Panc1 (cell line): ENCODE results near the gene RPL27A. TPM values are rescaled to one million over a fixed set of nuclear protein-coding genes. Genes with fewer than 3 reads are reported as not detected.

ENCODE experiments used
- ATAC-seq: fragments of 200-7000 bp; cut with Tn5 transposase; 2 replicates; pipeline ENCODE4 v1.9.1; 2020; ENCODE audit warnings: mild to moderate bottlenecking, moderate library complexity
- BruUV-seq: library from RNA; stranded (reverse); fragments of 400-500 nt; replicated peaks from 2 replicates; lab custom pipeline; 2021; lab: Mats Ljungman, UMichigan
- CTCF ChIA-PET: fragments of 300-600 bp; sonication (Branson Sonifier 250); formaldehyde crosslinking; loops from one replicate; lab custom pipeline; 2022; ENCODE audit warnings: antibody characterized with exemption; lab: Charles Lee
- POLR2A ChIA-PET: fragments of 300-600 bp; sonication (Branson Sonifier 250); formaldehyde crosslinking; loops from one replicate; lab custom pipeline; 2022; ENCODE audit warnings: antibody characterized with exemption; lab: Charles Lee
- DNase-seq: peaks from one replicate; pipeline ENCODE4 v3.0.0-alpha.2; 2010; ENCODE audit warnings: low read depth, low spot score
- H3K27ac ChIP-seq: 2 replicates; pipeline ENCODE4 v1.5.1; 2011; ENCODE audit warnings: mild to moderate bottlenecking, low read length, inconsistent platforms
- H3K27me3 ChIP-seq: fragments of 200-500 bp; sonication (Bioruptor generic); 2 replicates; pipeline ENCODE4 v1.6.0; 2014; ENCODE audit warnings: low read length, inconsistent platforms; ENCODE audit not compliant: control insufficient read depth, insufficient read depth
- H3K36me3 ChIP-seq: fragments of 200-500 bp; sonication (Bioruptor generic); 2 replicates; pipeline ENCODE4 v1.5.1; 2014; ENCODE audit warnings: inconsistent platforms, mild to moderate bottlenecking, low read length, moderate library complexity; ENCODE audit not compliant: control insufficient read depth, insufficient read depth
- H3K4me1 ChIP-seq: 2 replicates; pipeline ENCODE4 v1.5.1; 2011; ENCODE audit warnings: inconsistent platforms, mild to moderate bottlenecking, low read length, moderate library complexity; ENCODE audit not compliant: control insufficient read depth, insufficient read depth
- H3K4me3 ChIP-seq, 2 experiments: 2 replicates each; pipeline ENCODE4 v1.5.1; 2011 to 2012; ENCODE audit warnings: low read depth in 2 of 2, low read length in 2 of 2, mild to moderate bottlenecking in 2 of 2, inconsistent platforms in 1 of 2, moderate library complexity in 1 of 2
- H3K9me3 ChIP-seq: fragments of 200-500 bp; sonication (Bioruptor generic); 2 replicates; pipeline ENCODE4 v1.5.1; 2014; ENCODE audit warnings: low read depth, mild to moderate bottlenecking, inconsistent platforms, low read length, moderate library complexity; ENCODE audit not compliant: control insufficient read depth, insufficient read depth
- POLR2AphosphoS5 ChIP-seq: IDR thresholded peaks from 2 replicates; pipeline ENCODE4 v1.6.1; 2012; ENCODE audit warnings: mild to moderate bottlenecking, low read depth, low read length, moderate library complexity
- SIN3A ChIP-seq: IDR thresholded peaks from 2 replicates; pipeline ENCODE4 v1.6.1; 2012; ENCODE audit warnings: low read depth, mild to moderate bottlenecking, low read length, moderate library complexity, borderline replicate concordance; ENCODE audit not compliant: insufficient read depth
- TCF7L2 ChIP-seq: IDR thresholded peaks from 2 replicates; pipeline ENCODE4 v1.6.1; 2011; ENCODE audit warnings: mild to moderate bottlenecking, low read depth, low read length, inconsistent platforms
- in situ Hi-C: cut with HindIII; loops from 2 replicates; pipeline ENCODE4 v1.10.0; 2016; ENCODE audit warnings: low sequenced_read_pairs, low pct_unique_long_range_greater_than_20kb
- intact Hi-C: fragments of 100-400 bp; cut with micrococcal nuclease; formaldehyde crosslinking; loops from one replicate; pipeline ENCODE4 v1.10.0; 2022; ENCODE audit not compliant: unreplicated experiment
- total RNA-seq: library from RNA; stranded (reverse); gene quantifications from one replicate; pipeline ENCODE4 v1.2.1, GENCODE V29; 2021; ENCODE audit not compliant: unreplicated experiment
- TF ChIP-seq, protein P1 (sequence below): fragments of 450-650 bp; IDR thresholded peaks from 2 replicates; pipeline ENCODE4 v1.5.1; 2017; ENCODE audit warnings: mild to moderate bottlenecking
- TF ChIP-seq, protein P2 (sequence below), 2 experiments: IDR thresholded peaks; 2 replicates each; pipeline ENCODE4 v1.6.1; 2011 to 2012; ENCODE audit warnings: low read depth in 2 of 2, control low read depth in 1 of 2, low read length in 1 of 2, mild to moderate bottlenecking in 1 of 2, moderate library complexity in 1 of 2; ENCODE audit not compliant: insufficient read depth in 1 of 2

RPL27A gene
- total RNA-seq, 1 experiment from 2014 or later: 1,115 TPM

DNA sequence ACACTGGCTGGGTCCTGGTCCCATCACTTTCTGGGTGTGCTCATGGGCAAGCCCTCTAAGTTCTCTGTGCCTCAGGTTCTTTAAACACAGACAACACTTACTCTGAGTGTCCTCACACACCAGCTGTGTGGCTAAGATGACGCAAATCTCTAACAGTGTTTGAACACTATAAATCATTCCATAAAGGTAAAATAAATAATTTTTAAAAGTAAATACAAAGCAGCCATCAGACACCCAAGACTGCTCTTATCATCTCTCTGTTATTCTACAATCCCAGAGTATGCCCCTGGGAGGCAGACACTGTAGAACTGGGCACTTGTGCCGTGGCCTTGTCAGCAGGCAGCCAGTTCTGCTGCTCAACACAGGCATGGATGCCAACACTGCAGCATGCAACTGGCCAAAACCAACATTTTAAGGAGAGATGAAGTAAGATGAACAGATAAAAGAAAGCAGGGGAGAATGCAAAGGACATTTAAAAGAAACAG is 56.8 kb downstream of the RPL27A start:
- in situ Hi-C loops (no loop called here), intact Hi-C loops (no loop called here)
- no peak for TF ChIP-seq TCF7L2
- no peak for TF ChIP-seq POLR2AphosphoS5
- TF ChIP-seq, protein P1, sequence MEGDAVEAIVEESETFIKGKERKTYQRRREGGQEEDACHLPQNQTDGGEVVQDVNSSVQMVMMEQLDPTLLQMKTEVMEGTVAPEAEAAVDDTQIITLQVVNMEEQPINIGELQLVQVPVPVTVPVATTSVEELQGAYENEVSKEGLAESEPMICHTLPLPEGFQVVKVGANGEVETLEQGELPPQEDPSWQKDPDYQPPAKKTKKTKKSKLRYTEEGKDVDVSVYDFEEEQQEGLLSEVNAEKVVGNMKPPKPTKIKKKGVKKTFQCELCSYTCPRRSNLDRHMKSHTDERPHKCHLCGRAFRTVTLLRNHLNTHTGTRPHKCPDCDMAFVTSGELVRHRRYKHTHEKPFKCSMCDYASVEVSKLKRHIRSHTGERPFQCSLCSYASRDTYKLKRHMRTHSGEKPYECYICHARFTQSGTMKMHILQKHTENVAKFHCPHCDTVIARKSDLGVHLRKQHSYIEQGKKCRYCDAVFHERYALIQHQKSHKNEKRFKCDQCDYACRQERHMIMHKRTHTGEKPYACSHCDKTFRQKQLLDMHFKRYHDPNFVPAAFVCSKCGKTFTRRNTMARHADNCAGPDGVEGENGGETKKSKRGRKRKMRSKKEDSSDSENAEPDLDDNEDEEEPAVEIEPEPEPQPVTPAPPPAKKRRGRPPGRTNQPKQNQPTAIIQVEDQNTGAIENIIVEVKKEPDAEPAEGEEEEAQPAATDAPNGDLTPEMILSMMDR: no peak
- TF ChIP-seq SIN3A: no peak
- TF ChIP-seq, protein P2, sequence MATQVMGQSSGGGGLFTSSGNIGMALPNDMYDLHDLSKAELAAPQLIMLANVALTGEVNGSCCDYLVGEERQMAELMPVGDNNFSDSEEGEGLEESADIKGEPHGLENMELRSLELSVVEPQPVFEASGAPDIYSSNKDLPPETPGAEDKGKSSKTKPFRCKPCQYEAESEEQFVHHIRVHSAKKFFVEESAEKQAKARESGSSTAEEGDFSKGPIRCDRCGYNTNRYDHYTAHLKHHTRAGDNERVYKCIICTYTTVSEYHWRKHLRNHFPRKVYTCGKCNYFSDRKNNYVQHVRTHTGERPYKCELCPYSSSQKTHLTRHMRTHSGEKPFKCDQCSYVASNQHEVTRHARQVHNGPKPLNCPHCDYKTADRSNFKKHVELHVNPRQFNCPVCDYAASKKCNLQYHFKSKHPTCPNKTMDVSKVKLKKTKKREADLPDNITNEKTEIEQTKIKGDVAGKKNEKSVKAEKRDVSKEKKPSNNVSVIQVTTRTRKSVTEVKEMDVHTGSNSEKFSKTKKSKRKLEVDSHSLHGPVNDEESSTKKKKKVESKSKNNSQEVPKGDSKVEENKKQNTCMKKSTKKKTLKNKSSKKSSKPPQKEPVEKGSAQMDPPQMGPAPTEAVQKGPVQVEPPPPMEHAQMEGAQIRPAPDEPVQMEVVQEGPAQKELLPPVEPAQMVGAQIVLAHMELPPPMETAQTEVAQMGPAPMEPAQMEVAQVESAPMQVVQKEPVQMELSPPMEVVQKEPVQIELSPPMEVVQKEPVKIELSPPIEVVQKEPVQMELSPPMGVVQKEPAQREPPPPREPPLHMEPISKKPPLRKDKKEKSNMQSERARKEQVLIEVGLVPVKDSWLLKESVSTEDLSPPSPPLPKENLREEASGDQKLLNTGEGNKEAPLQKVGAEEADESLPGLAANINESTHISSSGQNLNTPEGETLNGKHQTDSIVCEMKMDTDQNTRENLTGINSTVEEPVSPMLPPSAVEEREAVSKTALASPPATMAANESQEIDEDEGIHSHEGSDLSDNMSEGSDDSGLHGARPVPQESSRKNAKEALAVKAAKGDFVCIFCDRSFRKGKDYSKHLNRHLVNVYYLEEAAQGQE (IDR thresholded peaks at IDR 0.05; ENCODE audit: insufficient read depth in 1 of 2, low read depth in 2 of 2, low read length in 1 of 2): no peak
- Histone ChIP-seq H3K27me3 (no peaks in the 10 kb centered on the region), H3K4me1 (no peaks in the 10 kb centered on the region), H3K36me3 (no peaks in the 10 kb centered on the region), H3K9me3 (no peaks in the 10 kb centered on the region), H3K27ac (no peak overlapping the region), H3K4me3 (no peak overlapping the region)
- no peak for DNase-seq
- POLR2A ChIA-PET: interaction anchor here (0.7 kb wide), 1 partner anchor 101 kb away, joined by 3 read pairs; no protein-coding TSS in a partner anchor
- BruUV-seq: no TSS peak
- ATAC-seq: no peak
- CTCF ChIA-PET: interaction anchor here (0.7 kb wide), 1 partner anchor 325 kb away, joined by 4 read pairs; no protein-coding TSS in a partner anchor

Other genes with a start within 250 kb of the RPL27A start
- gene STK33, start 88.6 kb upstream of the RPL27A start, total RNA-seq: 3.9 TPM
- 30.4 TPM for gene TRIM66, start 127 bp upstream of the RPL27A start, total RNA-seq
- 85.2 TPM for gene AKIP1, start 228.4 kb downstream of the RPL27A start, total RNA-seq